ENCODE data around the gene CD59.

The CD59 gene

GRCh38 chr11:33736148-33736812 lies at the start of gene CD59:
TSS of gene CD59 (minus strand) at chr11:33736423. CDS start at chr11:33722445, 13,978 bp downstream.
- peak; percentile 86 for DNase-seq (ENCODE audit: low read depth)

GRCh38 chr11:33785609-33786008 lies 49.4 kb upstream of the CD59 start:
- no peak for DNase-seq (ENCODE audit: low read depth)

DNA sequence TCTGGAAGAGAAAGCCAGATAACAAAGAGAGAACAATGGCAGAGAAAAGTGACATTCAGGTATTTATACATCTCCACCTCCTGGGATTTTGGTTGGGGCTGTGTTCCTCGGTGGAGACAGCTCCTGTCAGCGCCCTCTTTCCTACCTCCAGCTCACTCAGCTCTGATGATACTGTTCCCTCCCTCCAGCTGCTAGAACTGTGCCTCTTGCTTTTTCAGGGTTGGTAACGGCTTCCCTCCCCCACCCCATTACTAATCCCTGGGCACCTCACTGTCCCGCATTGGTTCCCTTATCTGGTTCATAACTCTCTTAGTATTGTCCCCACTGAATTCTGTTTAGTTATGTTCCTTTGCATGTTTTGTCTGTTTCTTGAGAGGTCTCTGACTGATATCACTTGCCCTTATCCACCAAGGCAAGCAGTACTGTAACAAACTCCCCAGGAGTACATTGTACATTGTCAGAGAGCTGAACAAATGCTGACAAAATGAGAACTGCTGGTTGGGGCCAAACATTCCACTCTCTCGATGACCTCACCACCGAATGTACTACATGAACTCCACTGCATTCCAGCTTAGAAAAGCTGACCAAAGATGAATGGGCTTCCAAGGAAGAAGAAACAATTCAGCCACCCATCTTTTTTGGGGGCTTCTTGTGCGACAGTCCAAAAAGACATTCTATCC lies 43.8 kb upstream of the CD59 start:
- DNase-seq (ENCODE audit: low read depth): no peak

- no peak for DNase-seq (ENCODE audit: low read depth)
Measured at GRCh38 chr11:33778675-33779074, 42.5 kb upstream of the CD59 start.

DNA sequence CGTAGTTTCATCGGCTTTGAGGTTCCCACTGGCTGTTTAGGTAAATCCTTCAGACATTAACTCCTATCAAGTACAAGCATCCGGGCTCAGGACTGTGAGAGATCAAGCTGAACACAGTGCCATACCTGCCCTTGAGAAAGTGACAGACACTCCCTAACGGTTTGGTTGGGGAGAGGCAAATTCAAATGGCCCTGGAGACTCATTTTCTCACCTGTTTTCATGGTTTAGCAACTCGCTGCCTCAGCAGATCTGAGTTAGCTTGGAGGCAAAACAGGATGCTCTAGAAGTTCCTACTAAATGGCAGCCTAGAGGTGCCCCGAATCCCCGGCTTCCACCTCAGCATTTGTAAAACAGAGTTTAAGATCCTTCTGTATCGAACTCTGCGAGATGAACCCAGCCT lies 41.7 kb upstream of the CD59 start:
- DNase-seq (ENCODE audit: low read depth): no peak

- DNase-seq (ENCODE audit: low read depth): no peak
Measured at GRCh38 chr11:33775832-33776470, 39.7 kb upstream of the CD59 start.

GRCh38 chr11:33775467-33775807 lies 39.2 kb upstream of the CD59 start:
- no peak for DNase-seq (ENCODE audit: low read depth)

GRCh38 chr11:33774736-33775466 lies 38.7 kb upstream of the CD59 start:
- no peak for DNase-seq (ENCODE audit: low read depth)

- no peak for DNase-seq (ENCODE audit: low read depth)
Measured at GRCh38 chr11:33773987-33774735, 37.9 kb upstream of the CD59 start, which contains the start of gene FBXO3. TSS of gene FBXO3 (minus strand) at chr11:33774520. CDS start at chr11:33774497, 23 bp downstream.

- DNase-seq (ENCODE audit: low read depth): no peak
Measured at GRCh38 chr11:33773404-33773986, 37.3 kb upstream of the CD59 start.

- no peak for DNase-seq (ENCODE audit: low read depth)
Measured at GRCh38 chr11:33772870-33773269, 36.6 kb upstream of the CD59 start.

- DNase-seq (ENCODE audit: low read depth): no peak
Measured at GRCh38 chr11:33772300-33772699, 36.1 kb upstream of the CD59 start.

GRCh38 chr11:33770236-33770635 lies 34.0 kb upstream of the CD59 start:
- DNase-seq (ENCODE audit: low read depth): no peak

- no peak for DNase-seq (ENCODE audit: low read depth)
Measured at GRCh38 chr11:33769542-33769941, 33.3 kb upstream of the CD59 start.

DNA sequence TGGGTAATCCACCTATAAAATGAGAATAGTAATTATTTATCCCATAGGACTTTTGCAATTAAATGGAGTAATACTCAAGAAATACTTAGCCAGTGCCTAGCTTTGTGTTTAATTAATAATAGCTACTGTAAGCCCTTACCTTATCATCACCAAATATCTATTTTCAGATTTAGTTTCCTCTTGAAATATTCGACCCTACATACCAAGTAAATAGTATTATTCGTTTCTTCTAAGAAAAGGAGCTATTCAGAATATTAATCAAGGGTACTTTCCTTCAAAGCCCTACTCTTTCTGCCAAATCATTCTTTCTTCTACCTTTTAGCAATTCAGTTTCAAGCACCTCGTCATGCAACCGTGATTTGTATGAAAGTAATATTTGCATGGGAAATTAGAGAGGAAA lies 31.4 kb upstream of the CD59 start:
- no peak for DNase-seq (ENCODE audit: low read depth)

DNA sequence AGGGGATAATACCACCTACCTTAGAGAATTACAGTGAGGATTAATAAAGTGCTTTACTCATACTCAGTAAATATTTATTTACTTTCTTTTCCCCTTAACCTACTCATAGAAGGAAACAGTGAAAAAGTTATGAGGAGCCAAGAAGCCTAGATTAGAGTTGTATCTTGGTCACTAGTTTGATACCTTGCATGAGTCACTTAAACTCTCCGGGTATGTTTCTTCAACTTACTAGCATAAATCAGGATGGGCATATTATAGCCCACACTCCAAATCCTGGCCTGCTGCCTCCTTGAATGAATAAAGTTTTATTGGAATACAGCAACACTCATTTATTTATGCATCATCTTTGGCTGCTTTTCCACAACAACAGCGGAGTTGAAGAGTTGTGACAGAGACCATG lies 29.9 kb upstream of the CD59 start:
- no peak for DNase-seq (ENCODE audit: low read depth)

- DNase-seq (ENCODE audit: low read depth): no peak
Measured at GRCh38 chr11:33761471-33761870, 25.2 kb upstream of the CD59 start.

DNA sequence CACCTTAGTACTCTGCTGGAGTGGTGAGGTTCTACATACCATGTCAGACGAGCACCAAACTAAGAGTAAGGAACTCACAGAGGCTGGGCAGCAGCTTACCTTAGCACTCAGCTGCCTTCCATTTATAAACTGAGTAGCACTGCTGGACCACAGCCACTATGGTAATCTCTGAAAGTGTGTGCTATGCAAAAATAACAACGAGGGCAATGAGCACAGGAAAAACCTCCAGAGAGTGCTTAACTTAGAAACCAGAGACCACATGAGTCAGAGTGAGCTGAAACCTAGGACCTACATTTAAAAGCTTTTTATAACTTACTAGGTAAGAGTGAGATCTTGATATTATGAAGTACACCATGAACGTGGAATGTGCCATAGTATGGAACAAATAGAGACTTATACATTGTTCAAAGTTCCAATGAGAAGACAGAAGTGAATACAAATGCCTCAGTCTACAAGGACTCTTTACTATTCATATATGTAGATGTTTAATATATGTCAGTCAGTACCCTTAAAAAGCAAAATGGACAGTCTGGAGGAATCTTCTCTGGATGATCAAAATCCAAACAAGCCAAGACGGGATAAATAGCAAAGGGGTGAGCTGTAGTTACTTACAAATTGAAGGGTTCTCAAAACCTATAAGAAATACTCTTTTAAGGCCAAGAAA lies 17.2 kb upstream of the CD59 start:
- no peak for DNase-seq (ENCODE audit: low read depth)

DNA sequence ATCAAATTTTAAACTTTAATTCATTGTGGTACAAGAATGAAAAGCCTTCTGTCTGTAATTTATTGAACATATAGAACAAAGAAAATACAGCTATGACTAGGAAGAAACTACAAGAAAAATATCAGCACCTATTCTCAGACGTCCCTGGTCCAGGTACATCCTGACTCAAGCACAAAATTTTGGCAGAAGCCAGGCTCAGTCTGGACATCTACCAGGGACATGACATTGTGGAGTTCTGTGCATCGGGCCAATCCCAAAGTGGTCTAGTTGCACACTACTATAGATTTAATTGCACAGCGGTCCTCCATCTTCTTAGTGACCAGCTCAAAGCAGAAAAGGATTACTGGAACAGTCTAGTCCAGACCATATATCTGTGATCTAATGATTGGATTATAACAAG lies 15.7 kb upstream of the CD59 start:
- DNase-seq (ENCODE audit: low read depth): no peak

GRCh38 chr11:33747979-33748378 lies 11.8 kb upstream of the CD59 start:
- no peak for DNase-seq (ENCODE audit: low read depth)

DNA sequence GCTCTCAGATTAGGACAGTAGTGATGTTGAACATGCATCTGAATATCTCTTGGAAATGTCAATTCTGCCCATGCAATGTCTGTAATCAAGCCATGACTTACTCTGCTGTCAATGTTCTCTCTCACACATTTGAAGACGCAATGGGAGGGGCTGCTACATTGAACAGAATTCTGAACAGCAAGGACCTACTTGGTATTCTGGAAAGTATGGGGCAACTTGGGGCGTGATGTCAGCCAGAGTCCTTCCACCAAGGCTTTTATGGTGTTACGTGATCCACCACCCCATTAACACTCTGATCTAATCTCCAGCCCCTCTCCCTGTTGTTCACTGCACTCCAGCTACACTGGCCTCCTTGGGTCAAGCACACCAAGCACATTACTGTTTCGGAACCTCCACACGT lies 7.1 kb upstream of the CD59 start:
- DNase-seq (ENCODE audit: low read depth): no peak
